D721Med (cell line): ENCODE data around the gene ZNF12.
"Not testable (repeated sequence)": the region's sequence is repeated elsewhere in the genome, so short reads cannot be mapped to it uniquely, and the experiment has no call there.

Experiments
- DNase-seq: peaks from one replicate; pipeline ENCODE4 v3.0.0; 2011; ENCODE audit warnings: low spot score; ENCODE audit not compliant: insufficient read length
- FAIRE-seq: peaks from 2 replicates; lab custom pipeline; 2011; peaks lifted over from hg19 to GRCh38; lab: Jason Lieb, UNC
- TF ChIP-seq, protein P1 (sequence below): IDR thresholded peaks from 2 replicates; pipeline ENCODE4 v1.5.1; 2012; ENCODE audit warnings: mild to moderate bottlenecking, control low read depth; ENCODE audit not compliant: insufficient read depth; ENCODE audit errors: missing control alignments

ZNF12 gene

DNA sequence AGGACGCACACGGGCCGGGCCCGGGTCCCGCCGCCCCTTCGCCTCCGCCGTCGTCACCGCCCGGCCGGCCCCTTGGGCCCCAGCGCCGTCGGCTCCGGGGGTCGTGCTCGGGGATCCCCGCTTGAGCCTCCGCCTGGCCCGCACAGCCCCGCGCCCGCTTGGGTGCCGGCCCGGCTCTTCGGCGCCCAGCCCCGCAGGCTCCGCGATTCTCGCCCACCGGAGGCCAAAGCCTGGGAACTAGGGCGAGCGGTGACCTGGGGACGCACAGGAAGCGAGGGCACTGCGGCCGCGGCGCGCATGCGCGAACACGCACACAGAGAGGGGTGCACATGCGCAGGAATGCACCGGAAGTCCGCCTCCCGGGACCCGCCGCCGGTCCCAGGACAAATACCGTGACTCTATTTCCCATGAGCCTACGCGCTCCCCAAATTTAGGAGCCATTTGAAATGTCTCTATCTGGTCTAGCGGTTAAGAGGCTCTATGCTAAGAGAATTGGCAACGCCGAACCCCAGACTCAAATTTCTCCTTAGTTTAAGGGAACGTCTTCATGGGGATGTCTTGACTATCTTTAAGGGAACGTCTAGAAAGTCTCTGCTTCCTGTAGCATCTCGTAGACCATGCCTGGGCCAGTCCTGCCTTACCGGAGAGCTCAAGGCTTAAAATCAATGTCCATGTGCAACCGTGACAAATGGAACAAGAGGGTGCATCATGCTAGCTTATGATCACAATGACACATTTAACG lies at the start of gene ZNF12:
ZNF12 (minus strand) TSS at position 282 of the 742 bp plus-strand sequence. CDS start 1,774 bp downstream, outside the sequence.
- DNase-seq: peak; percentile 81
- no peak for FAIRE-seq
- TF ChIP-seq, protein P1, sequence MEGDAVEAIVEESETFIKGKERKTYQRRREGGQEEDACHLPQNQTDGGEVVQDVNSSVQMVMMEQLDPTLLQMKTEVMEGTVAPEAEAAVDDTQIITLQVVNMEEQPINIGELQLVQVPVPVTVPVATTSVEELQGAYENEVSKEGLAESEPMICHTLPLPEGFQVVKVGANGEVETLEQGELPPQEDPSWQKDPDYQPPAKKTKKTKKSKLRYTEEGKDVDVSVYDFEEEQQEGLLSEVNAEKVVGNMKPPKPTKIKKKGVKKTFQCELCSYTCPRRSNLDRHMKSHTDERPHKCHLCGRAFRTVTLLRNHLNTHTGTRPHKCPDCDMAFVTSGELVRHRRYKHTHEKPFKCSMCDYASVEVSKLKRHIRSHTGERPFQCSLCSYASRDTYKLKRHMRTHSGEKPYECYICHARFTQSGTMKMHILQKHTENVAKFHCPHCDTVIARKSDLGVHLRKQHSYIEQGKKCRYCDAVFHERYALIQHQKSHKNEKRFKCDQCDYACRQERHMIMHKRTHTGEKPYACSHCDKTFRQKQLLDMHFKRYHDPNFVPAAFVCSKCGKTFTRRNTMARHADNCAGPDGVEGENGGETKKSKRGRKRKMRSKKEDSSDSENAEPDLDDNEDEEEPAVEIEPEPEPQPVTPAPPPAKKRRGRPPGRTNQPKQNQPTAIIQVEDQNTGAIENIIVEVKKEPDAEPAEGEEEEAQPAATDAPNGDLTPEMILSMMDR: no peak

DNA sequence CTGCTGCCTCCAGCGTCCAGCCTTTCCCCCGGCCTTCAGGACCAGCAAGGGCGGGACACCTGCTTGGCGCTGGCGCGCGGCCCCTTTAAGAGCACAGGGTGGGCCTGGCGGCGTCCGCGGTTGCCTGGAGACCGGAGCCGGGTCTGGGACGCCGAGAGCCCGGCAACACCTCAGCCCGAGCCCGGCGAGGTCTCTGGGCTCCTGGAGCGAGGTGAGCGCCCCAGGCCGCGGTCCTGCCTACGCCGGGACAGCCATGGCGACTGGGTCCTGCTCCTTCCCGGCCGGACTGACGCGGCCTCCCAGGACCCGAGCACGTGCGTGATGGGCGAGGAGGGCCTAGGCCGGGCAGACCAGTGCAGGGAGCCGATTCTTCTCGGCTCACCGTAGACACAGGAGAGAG lies 47.2 kb upstream of the ZNF12 start, which contains the start of gene RSPH10B2:
RSPH10B2 (plus strand) TSS at position 140 of the 400 bp plus-strand sequence. CDS start 3,575 bp downstream, outside the sequence.
- DNase-seq, FAIRE-seq: not testable (repeated sequence)

DNA sequence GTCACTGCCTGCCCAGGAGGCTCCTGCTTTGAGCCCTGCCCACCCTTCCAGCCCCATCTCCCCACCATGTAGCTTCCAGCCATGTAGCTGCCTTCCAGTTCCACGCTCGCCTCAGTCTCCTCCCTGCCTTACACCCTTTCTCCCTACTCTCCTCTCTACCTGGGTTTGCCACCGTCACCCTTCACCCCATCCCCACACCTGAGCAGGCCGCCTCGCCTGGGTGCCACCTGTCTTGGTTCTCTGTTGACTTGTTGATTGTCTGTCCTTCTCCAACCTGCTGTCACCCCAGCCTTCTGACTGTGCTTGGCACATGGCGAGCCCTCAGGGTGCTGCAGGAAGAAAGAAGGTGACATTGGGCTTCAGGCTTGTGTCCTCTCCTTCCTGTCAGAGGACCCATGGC lies 43.4 kb upstream of the ZNF12 start:
- not testable (repeated sequence) for FAIRE-seq, DNase-seq

DNA sequence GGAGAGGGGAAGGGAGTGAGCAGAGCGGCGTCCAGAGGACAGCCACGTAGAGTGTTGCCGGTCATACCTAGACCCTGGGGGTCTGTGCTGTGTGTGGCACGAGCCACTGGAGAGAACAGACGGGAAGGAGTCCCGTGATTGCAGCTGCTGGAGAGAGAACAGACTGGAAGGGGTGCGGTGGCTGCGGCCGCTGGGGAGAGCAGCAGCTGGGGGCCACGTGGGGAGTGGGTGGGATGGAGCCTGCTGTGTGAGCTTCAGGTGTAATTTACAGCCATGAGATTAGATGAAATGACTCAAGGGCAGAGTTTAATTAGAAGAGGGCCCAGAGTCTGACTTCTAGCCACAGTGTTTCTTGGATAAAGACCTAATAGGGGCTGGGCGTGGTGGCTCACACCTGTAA lies 42.6 kb upstream of the ZNF12 start:
- FAIRE-seq, DNase-seq: not testable (repeated sequence)

DNA sequence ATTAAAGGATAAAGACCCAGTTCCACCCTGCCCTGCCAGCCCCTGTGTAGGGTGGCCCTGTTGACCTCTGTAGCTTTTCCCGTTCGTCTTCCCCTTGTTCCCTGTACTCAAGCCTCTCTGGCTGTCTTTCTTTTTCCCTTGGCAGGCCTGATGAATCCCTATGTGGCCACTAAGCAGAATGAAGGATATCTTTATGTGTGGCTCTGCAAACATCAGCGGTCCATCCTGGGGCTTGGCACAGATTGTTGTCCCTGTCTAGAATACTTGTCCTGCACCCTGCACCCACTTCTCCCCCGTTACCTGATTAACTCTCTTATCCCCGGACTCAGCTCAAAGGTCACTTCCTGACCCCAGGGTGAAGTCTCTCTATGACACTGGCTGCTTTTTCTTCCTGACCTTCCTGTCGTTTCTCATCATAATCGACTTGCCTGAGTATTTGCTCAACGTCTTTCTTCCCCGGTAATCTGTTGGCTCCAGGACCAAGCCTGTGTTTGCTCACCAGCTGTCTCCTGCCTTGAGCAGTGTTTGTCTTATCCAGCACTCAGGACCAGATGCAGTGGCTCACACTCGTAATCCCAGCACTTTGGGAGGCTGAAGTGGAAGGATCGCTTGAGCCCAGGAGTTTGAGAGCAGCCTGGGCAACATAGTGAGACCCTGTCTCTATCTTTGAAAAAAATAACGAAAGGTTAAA lies 37.8 kb upstream of the ZNF12 start:
- DNase-seq: not testable (repeated sequence)
- FAIRE-seq: peak; percentile 46

DNA sequence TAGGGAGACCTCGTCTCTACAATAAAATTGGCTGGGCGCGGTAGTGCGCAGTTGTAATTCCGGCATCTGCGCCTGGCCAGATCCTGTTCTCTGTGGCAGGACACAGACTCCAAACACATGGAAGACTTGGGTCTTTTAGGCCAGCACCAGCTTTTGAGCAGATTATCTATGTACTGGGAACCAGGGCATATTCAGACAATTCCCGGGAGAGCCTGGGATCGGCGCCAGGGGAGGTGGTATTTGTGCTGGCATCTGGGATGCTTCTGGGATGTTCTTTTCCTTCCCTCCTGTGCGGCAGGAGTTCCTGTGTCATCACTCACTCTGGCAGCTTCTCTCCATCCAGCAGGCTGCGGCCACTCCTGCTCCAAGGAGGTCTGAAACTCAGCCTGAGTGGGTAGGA lies 31.7 kb upstream of the ZNF12 start:
- not testable (repeated sequence) for DNase-seq, FAIRE-seq

DNA sequence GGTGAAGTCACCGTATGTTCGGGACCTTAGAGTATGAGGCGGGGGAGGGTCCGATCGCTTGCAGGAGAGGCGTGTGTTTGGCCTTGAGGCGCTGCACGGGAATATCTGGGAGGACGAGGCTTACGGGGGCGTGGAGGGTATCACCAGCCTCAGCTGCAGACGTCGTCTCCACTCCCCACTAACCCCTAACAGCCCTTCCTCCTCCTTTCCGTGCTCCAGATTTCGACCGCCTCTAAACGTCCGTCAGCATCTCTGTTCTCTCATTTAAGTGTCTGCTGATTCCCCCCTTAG lies 23.5 kb upstream of the ZNF12 start:
- FAIRE-seq: no peak
- TF ChIP-seq, protein P1: no peak
- no peak for DNase-seq

DNA sequence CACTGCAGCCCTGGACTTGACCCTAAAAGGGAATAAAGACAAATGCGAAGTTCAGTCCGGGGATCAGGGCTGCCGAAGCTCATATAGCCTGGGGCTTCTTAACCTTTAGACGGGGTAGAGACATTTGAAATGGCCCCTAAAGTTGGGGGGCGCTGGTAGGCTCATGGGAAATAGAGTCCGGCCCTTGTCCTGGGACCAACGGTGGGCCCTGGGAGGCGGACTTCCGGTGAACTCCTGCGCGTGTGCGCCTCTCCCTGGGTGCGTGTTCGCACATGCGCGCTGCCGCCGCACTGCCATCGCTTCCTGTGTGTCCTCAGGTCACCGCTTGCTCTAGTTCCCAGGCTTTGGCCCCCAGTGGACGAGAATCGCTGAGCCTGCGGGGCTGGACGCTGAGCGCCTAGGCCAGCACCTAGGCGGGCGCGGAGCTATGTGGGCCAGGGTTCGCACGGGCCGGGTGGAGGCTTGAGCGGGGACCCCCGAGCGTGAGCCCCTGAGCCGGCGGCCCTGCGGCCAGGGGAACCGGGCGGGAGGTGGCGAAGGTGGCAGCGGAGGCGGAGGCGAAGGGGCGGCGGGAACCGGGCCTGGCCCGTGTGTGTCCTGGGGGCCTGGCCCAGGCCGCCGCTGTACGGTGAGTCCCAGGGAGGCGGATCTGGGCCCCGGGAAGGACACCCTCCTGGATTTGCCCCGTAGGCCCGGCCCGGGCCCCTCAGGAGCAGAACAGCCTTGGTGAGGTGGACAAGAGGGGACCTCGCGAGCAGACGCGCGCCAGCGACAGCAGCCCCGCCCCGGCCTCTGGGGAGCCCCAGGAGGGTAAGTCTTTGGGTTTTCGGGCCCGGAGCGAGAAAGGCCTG lies 23.0 kb upstream of the ZNF12 start:
- TF ChIP-seq, protein P1: no peak
- FAIRE-seq (no peak), DNase-seq (peak; percentile 84)

DNA sequence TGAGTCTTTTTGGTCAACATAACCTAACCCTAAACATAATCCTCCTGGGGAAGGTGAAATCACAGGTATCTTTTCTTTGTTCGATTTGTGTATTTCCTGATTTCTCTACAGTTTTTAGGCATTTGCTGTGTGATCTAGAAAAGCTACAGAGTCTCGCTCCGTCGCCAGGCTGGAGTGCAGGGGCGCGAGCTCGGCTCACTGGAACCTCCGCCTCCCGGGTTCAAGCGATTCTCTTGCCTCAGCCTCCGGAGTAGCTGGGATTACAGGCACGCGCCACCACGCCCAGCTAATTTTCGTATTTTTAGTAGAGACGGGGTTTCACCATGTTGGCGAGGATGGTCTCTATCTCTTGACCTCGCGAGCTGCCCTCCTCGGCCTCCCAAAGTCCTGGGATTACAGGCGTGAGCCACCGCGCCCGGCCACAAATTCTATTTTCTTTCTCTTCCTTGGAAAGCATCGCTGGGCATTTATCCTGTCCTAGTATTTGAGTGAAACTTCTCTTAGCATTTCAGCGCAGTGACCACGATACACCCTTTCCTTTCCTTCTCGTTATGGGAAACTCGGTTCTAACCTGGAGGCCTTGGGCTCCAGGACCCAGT lies 22.2 kb upstream of the ZNF12 start:
- not testable (repeated sequence) for FAIRE-seq, DNase-seq

DNA sequence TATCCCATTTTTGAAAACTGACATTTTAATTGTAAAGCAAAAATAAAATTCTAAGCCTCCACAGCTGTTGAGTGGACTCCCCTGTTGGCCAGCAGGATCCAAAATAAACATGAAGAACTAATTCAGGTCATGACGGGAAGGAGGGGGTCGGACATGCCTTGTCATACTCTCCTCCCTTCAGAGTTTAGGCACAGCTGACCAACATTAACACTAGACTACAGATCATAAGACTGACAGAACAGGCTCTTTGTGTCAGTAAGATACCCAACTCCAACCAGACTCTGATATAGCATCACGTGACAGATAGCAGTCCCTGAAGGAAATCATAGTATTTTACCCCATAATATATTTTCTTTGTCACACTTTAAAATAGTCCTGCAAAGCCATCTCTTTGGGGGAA lies 20.9 kb upstream of the ZNF12 start:
- TF ChIP-seq, protein P1: no peak
- DNase-seq (no peak), FAIRE-seq (no peak)

DNA sequence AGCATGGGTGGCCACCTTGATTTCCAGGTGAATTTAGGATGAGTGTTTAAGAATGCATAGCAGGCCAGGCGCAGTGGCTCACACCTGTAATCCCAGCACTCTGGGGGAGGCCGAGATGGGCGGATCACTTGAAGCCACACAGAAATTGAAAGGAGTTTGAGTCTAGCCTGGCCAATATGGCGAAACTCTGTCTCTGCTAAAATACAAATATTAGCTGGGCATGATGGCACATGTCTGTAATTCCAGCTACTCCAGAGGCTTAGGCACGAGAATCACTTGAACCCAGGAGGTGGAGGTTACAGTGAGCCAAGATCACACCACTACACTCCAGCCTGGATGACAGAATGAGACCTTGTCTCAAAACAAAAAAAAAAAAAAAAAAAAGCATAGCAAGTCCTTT lies 19.6 kb upstream of the ZNF12 start:
- DNase-seq, FAIRE-seq: not testable (repeated sequence)
